ENCODE data around the gene FKBP6.

- TF ChIP-seq EP300 (IDR thresholded peaks at IDR 0.05) (no peak), POLR2AphosphoS5 (IDR thresholded peaks at IDR 0.05) (no peak), POLR2A (IDR thresholded peaks at IDR 0.05; ENCODE audit: low read depth) (no peak)
- TF ChIP-seq, protein P1, sequence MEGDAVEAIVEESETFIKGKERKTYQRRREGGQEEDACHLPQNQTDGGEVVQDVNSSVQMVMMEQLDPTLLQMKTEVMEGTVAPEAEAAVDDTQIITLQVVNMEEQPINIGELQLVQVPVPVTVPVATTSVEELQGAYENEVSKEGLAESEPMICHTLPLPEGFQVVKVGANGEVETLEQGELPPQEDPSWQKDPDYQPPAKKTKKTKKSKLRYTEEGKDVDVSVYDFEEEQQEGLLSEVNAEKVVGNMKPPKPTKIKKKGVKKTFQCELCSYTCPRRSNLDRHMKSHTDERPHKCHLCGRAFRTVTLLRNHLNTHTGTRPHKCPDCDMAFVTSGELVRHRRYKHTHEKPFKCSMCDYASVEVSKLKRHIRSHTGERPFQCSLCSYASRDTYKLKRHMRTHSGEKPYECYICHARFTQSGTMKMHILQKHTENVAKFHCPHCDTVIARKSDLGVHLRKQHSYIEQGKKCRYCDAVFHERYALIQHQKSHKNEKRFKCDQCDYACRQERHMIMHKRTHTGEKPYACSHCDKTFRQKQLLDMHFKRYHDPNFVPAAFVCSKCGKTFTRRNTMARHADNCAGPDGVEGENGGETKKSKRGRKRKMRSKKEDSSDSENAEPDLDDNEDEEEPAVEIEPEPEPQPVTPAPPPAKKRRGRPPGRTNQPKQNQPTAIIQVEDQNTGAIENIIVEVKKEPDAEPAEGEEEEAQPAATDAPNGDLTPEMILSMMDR (IDR thresholded peaks at IDR 0.05): no peak
These were observed 26.2 kb downstream of the FKBP6 start for GRCh38 chr7:73354196-73354595.
